Measurements from ENCODE around the gene RER1. TPM values are rescaled to one million over a fixed set of nuclear protein-coding genes. Genes with fewer than 3 reads are reported as not detected.

RER1 gene
- total RNA-seq, 1 experiment from 2014 or later = 155 TPM

- Histone ChIP-seq H3K27ac (ENCODE audit: low read depth, low read length) (no peak overlapping the region), H4K20me1 (ENCODE audit: insufficient read depth) (no peaks in the 10 kb centered on the region), H3K4me1 (ENCODE audit: control insufficient read depth in 1 of 2, insufficient read depth in 2 of 2, low read length in 2 of 2) (peaks cover 13 to 15% of the 10 kb centered on the region in 2 experiments; a peak in 3 of 4 replicates), H3K9ac (ENCODE audit: low read length) (no peak overlapping the region), H3K9me3 (ENCODE audit: control insufficient read depth in 1 of 2, insufficient read depth in 1 of 2, low read depth in 1 of 2, low read length in 2 of 2) (no peaks in the 10 kb centered on the region), H3K27me3 (ENCODE audit: insufficient read depth, low read length) (no peaks in the 10 kb centered on the region), H3K4me3 (replicated peaks in 1 of 2; ENCODE audit: low read depth in 1 of 2, low read length in 2 of 2) (no peak overlapping the region), H3K9me2 (ENCODE audit: insufficient read depth) (no peaks in the 10 kb centered on the region), H3K4me2 (ENCODE audit: low read length) (no peak overlapping the region), H2AFZ (ENCODE audit: low read depth, low read length, poor library complexity, severe bottlenecking) (no peak overlapping the region), H3K36me3 (ENCODE audit: control insufficient read depth in 1 of 2, insufficient read depth in 2 of 2, low read length in 2 of 2) (no peaks in the 10 kb centered on the region), H3K79me2 (ENCODE audit: insufficient read depth, low read length) (no peaks in the 10 kb centered on the region)
- no peak for ATAC-seq
- no TSS peak for BruUV-seq (replicated peaks)
- intact Hi-C loops (cut with micrococcal nuclease) = no loop called here
- RAD21 ChIA-PET (ENCODE audit: low non-redundant PET in 1 of 2, low total read pairs in 2 of 2, uncharacterized antibody in 2 of 2, unreplicated experiment in 2 of 2) = no interaction called here
- CTCF ChIA-PET = no interaction called here
- POLR2A ChIA-PET = no interaction called here
- no peak for TF ChIP-seq POLR2A (IDR thresholded peaks at IDR 0.05; ENCODE audit: borderline replicate concordance, extremely low read depth, insufficient read depth, insufficient read length)
- no peak for TF ChIP-seq RAD21 (IDR thresholded peaks at IDR 0.05; ENCODE audit: low read depth)
- TF ChIP-seq JUND (IDR thresholded peaks at IDR 0.05) = no peak
- TF ChIP-seq EGR1 (IDR thresholded peaks at IDR 0.05; ENCODE audit: low read depth) = no peak
- no peak for TF ChIP-seq ELF1 (IDR thresholded peaks at IDR 0.05; ENCODE audit: borderline replicate concordance, low read depth)
- TF ChIP-seq SIN3A (IDR thresholded peaks at IDR 0.05; ENCODE audit: low read depth) = no peak
- no peak for TF ChIP-seq EZH2phosphoT487 (IDR thresholded peaks at IDR 0.05; ENCODE audit: borderline replicate concordance)
- TF ChIP-seq ZFX (IDR thresholded peaks at IDR 0.05) = no peak
- TF ChIP-seq SRF (IDR thresholded peaks at IDR 0.05; ENCODE audit: low read depth) = no peak
- no peak for TF ChIP-seq YY1 (IDR thresholded peaks at IDR 0.05; ENCODE audit: extremely low read depth, insufficient replicate concordance, low read depth, low read length)
- no peak for TF ChIP-seq TCF7L2 (IDR thresholded peaks at IDR 0.05; ENCODE audit: borderline replicate concordance, extremely low read depth, insufficient read depth, insufficient read length)
- TF ChIP-seq POLR2AphosphoS5 (IDR thresholded peaks at IDR 0.05; ENCODE audit: low read depth, low read length) = no peak
- no peak for TF ChIP-seq ZNF274 (IDR thresholded peaks at IDR 0.05; ENCODE audit: low read depth, low read length)
- TF ChIP-seq FOSL1 (IDR thresholded peaks at IDR 0.05; ENCODE audit: low read depth) = no peak
- TF ChIP-seq, protein P1, sequence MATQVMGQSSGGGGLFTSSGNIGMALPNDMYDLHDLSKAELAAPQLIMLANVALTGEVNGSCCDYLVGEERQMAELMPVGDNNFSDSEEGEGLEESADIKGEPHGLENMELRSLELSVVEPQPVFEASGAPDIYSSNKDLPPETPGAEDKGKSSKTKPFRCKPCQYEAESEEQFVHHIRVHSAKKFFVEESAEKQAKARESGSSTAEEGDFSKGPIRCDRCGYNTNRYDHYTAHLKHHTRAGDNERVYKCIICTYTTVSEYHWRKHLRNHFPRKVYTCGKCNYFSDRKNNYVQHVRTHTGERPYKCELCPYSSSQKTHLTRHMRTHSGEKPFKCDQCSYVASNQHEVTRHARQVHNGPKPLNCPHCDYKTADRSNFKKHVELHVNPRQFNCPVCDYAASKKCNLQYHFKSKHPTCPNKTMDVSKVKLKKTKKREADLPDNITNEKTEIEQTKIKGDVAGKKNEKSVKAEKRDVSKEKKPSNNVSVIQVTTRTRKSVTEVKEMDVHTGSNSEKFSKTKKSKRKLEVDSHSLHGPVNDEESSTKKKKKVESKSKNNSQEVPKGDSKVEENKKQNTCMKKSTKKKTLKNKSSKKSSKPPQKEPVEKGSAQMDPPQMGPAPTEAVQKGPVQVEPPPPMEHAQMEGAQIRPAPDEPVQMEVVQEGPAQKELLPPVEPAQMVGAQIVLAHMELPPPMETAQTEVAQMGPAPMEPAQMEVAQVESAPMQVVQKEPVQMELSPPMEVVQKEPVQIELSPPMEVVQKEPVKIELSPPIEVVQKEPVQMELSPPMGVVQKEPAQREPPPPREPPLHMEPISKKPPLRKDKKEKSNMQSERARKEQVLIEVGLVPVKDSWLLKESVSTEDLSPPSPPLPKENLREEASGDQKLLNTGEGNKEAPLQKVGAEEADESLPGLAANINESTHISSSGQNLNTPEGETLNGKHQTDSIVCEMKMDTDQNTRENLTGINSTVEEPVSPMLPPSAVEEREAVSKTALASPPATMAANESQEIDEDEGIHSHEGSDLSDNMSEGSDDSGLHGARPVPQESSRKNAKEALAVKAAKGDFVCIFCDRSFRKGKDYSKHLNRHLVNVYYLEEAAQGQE (IDR thresholded peaks at IDR 0.05; ENCODE audit: low read depth) = no peak
- TF ChIP-seq, protein P2, sequence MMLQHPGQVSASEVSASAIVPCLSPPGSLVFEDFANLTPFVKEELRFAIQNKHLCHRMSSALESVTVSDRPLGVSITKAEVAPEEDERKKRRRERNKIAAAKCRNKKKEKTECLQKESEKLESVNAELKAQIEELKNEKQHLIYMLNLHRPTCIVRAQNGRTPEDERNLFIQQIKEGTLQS (IDR thresholded peaks at IDR 0.05) = no peak
- no peak for TF ChIP-seq CEBPB (IDR thresholded peaks at IDR 0.05; ENCODE audit: low read depth)
- no peak for TF ChIP-seq MAX (IDR thresholded peaks at IDR 0.05)
- no peak for DNase-seq (ENCODE audit: low read depth, low spot score)
Observed at GRCh38 chr1:2356911-2357845, 34.5 kb upstream of the RER1 start.
